IMR-90 (cell line): Measurements from ENCODE around the gene CACNA2D1. TPM values are rescaled to one million over a fixed set of nuclear protein-coding genes. Genes with fewer than 3 reads are reported as not detected.

Experiments
- ATAC-seq: fragments of 200-7000 bp; cut with Tn5 transposase; 2 replicates; pipeline ENCODE4 v1.9.1; 2020; ENCODE audit warnings: low read depth, mild to moderate bottlenecking, moderate library complexity
- BruUV-seq: library from RNA; stranded (reverse); fragments of 400-500 nt; replicated peaks from 2 replicates; lab custom pipeline; 2021; lab: Mats Ljungman, UMichigan
- CTCF ChIA-PET: fragments of 300-600 bp; formaldehyde crosslinking; extraction: SDS; loops from one replicate; lab custom pipeline; 2021; ENCODE audit warnings: antibody characterized with exemption; lab: Yijun Ruan, JAX
- POLR2A ChIA-PET: fragments of 300-600 bp; sonication (Branson Sonifier 250); formaldehyde crosslinking; loops from one replicate; lab custom pipeline; 2022; ENCODE audit warnings: antibody characterized with exemption; ENCODE audit not compliant: unreplicated experiment; lab: Charles Lee
- DNase-seq: peaks from one replicate; pipeline ENCODE4 v3.0.0; 2013
- H2AFZ ChIP-seq: replicated peaks from 2 replicates; pipeline ENCODE3; 2013; ENCODE audit warnings: low read length, mild to moderate bottlenecking; ENCODE audit not compliant: poor library complexity
- H2AK5ac ChIP-seq: 2 replicates; pipeline ENCODE4 v1.6.1; 2013; ENCODE audit warnings: low read depth, low read length, inconsistent platforms
- H2AK9ac ChIP-seq: replicated peaks from 2 replicates; pipeline ENCODE3; 2013; ENCODE audit warnings: mild to moderate bottlenecking, low read depth, low read length, moderate library complexity; ENCODE audit not compliant: poor library complexity
- H2BK120ac ChIP-seq: 2 replicates; pipeline ENCODE4 v1.6.1; 2013; ENCODE audit warnings: low read depth, low read length, inconsistent platforms
- H2BK15ac ChIP-seq: 3 replicates; pipeline ENCODE4 v1.6.1; 2013; ENCODE audit warnings: low read depth, low read length, inconsistent platforms
- H2BK20ac ChIP-seq: 2 replicates; pipeline ENCODE4 v1.6.1; 2013; ENCODE audit warnings: low read depth, mild to moderate bottlenecking, inconsistent platforms, low read length, moderate library complexity
- H2BK5ac ChIP-seq: 2 replicates; pipeline ENCODE4 v1.6.1; 2013; ENCODE audit warnings: mild to moderate bottlenecking, low read depth, low read length, inconsistent platforms; ENCODE audit not compliant: poor library complexity, severe bottlenecking
- H3K14ac ChIP-seq: replicated peaks from 2 replicates; pipeline ENCODE4 v1.6.1; 2013; ENCODE audit warnings: low read depth, low read length, inconsistent platforms
- H3K18ac ChIP-seq: 2 replicates; pipeline ENCODE4 v1.6.1; 2013; ENCODE audit warnings: low read depth, low read length, control low read depth
- H3K23ac ChIP-seq: 2 replicates; pipeline ENCODE4 v1.6.1; 2013; ENCODE audit warnings: low read depth, low read length, inconsistent platforms
- H3K27ac ChIP-seq: 2 replicates; pipeline ENCODE4 v1.5.1; 2013; ENCODE audit warnings: mild to moderate bottlenecking, control low read depth, low read length; ENCODE audit not compliant: insufficient read depth
- H3K27me3 ChIP-seq: 2 replicates; pipeline ENCODE4 v1.6.1; 2013; ENCODE audit warnings: low read length; ENCODE audit not compliant: control insufficient read depth, insufficient read depth
- H3K36me3 ChIP-seq: 2 replicates; pipeline ENCODE4 v1.6.1; 2013; ENCODE audit warnings: low read length, mixed read lengths; ENCODE audit not compliant: control insufficient read depth, insufficient read depth
- H3K4ac ChIP-seq: 2 replicates; pipeline ENCODE4 v1.6.1; 2013; ENCODE audit warnings: low read depth, low read length, inconsistent platforms
- H3K4me1 ChIP-seq: 2 replicates; pipeline ENCODE4 v1.6.1; 2013; ENCODE audit warnings: low read length, mixed read lengths; ENCODE audit not compliant: control insufficient read depth, insufficient read depth
- H3K4me2 ChIP-seq: 2 replicates; pipeline ENCODE4 v1.6.1; 2013; ENCODE audit warnings: low read depth, mild to moderate bottlenecking, control low read depth, low read length, moderate library complexity
- H3K4me3 ChIP-seq: 2 replicates; pipeline ENCODE4 v1.5.1; 2013; ENCODE audit warnings: low read depth, mild to moderate bottlenecking, control low read depth, low read length, moderate library complexity; ENCODE audit not compliant: insufficient read depth
- H3K56ac ChIP-seq: 2 replicates; pipeline ENCODE4 v1.6.1; 2013; ENCODE audit warnings: low read length, inconsistent platforms; ENCODE audit not compliant: insufficient read depth; ENCODE audit errors: extremely low read depth
- H3K79me1 ChIP-seq, 2 experiments: 2 replicates each; pipeline ENCODE4 v1.6.1; 2013; ENCODE audit warnings: low read length in 2 of 2, inconsistent platforms in 1 of 2, low read depth in 1 of 2
- H3K9ac ChIP-seq: 2 replicates; pipeline ENCODE4 v1.6.1; 2013; ENCODE audit warnings: low read depth, low read length, control low read depth
- H3K9me1 ChIP-seq: 2 replicates; pipeline ENCODE4 v1.6.1; 2013; ENCODE audit warnings: low read length, inconsistent platforms; ENCODE audit not compliant: insufficient read depth
- H3K9me3 ChIP-seq: 2 replicates; pipeline ENCODE4 v1.6.1; 2013; ENCODE audit warnings: low read length; ENCODE audit not compliant: control insufficient read depth, insufficient read depth
- H4K20me1 ChIP-seq: 2 replicates; pipeline ENCODE4 v1.6.1; 2013; ENCODE audit warnings: low read length, inconsistent platforms; ENCODE audit not compliant: insufficient read depth
- H4K5ac ChIP-seq: 2 replicates; pipeline ENCODE4 v1.6.1; 2013; ENCODE audit warnings: mild to moderate bottlenecking, low read depth, low read length, control low read depth
- H4K8ac ChIP-seq, 2 experiments: 2 replicates each; pipeline ENCODE4 v1.6.1; 2013; ENCODE audit warnings: low read depth in 2 of 2, low read length in 2 of 2, control low read depth in 1 of 2, inconsistent platforms in 1 of 2
- H4K91ac ChIP-seq: 2 replicates; pipeline ENCODE4 v1.6.1; 2013; ENCODE audit warnings: low read depth, low read length, inconsistent platforms; ENCODE audit not compliant: insufficient read depth
- BHLHE40 ChIP-seq: fragments of 150-350 bp; IDR thresholded peaks from 2 replicates; pipeline ENCODE4 v1.6.1; 2016; ENCODE audit warnings: mild to moderate bottlenecking, low read depth, low read length
- CTCF ChIP-seq: conservative IDR thresholded peaks from 2 replicates; pipeline ENCODE4 v1.5.1; 2012; ENCODE audit warnings: mild to moderate bottlenecking, low read depth, low read length, improper control_type of control experiment
- FOS ChIP-seq: fragments of 150-350 bp; IDR thresholded peaks from 2 replicates; pipeline ENCODE4 v1.6.1; 2016; ENCODE audit warnings: low read depth, low read length
- MAZ ChIP-seq: IDR thresholded peaks from 2 replicates; pipeline ENCODE4 v1.6.1; 2012; ENCODE audit warnings: low read depth, mild to moderate bottlenecking, low read length, improper control_type of control experiment, moderate library complexity, borderline replicate concordance
- MXI1 ChIP-seq: IDR thresholded peaks from 2 replicates; pipeline ENCODE4 v1.6.1; 2012; ENCODE audit warnings: low read depth, mild to moderate bottlenecking, low read length, moderate library complexity, borderline replicate concordance
- NFE2L2 ChIP-seq: fragments of 150-350 bp; IDR thresholded peaks from 2 replicates; pipeline ENCODE4 v1.6.1; 2016; ENCODE audit warnings: low read depth, mild to moderate bottlenecking, low read length
- POLR2A ChIP-seq: IDR thresholded peaks from 2 replicates; pipeline ENCODE4 v1.6.1; 2012; ENCODE audit warnings: mild to moderate bottlenecking, low read depth, low read length
- RCOR1 ChIP-seq: IDR thresholded peaks from 2 replicates; pipeline ENCODE4 v1.6.1; 2012; ENCODE audit warnings: mild to moderate bottlenecking, low read length, improper control_type of control experiment; ENCODE audit not compliant: insufficient replicate concordance
- RFX5 ChIP-seq: IDR thresholded peaks from 2 replicates; pipeline ENCODE4 v1.8.0; 2012; ENCODE audit warnings: low read depth, mild to moderate bottlenecking, low read length, moderate library complexity
- SMC3 ChIP-seq: fragments of 150-350 bp; IDR thresholded peaks from 2 replicates; pipeline ENCODE4 v1.6.1; 2016; ENCODE audit warnings: low read depth, mild to moderate bottlenecking, antibody characterized with exemption, low read length, moderate library complexity
- USF2 ChIP-seq: fragments of 150-350 bp; IDR thresholded peaks from 2 replicates; pipeline ENCODE4 v1.6.1; 2017; ENCODE audit warnings: mild to moderate bottlenecking, antibody characterized with exemption, low read length, low read depth
- WGBS, 2 experiments: methylation state at CpG; one replicate each; pipeline versions ENCODE4 v1.1.5 to v1.1.7; 2013; ENCODE audit warnings: missing lambda C conversion rate in 2 of 2; ENCODE audit not compliant: insufficient read length in 1 of 2; ENCODE audit errors: extremely low coverage in 2 of 2; 5-methylcytosine and 5-hydroxymethylcytosine counted together
- dilution Hi-C: fragments of 300-500 bp; cut with HindIII; formaldehyde crosslinking; loops from one replicate; pipeline ENCODE4 v1.14.3; 2018; ENCODE audit warnings: low sequenced_read_pairs; ENCODE audit not compliant: unreplicated experiment
- in situ Hi-C: fragments of 300-500 bp; cut with MboI; formaldehyde crosslinking; loops from 3 replicates; pipeline ENCODE4 v1.14.3; 2019; ENCODE audit warnings: low sequenced_read_pairs, inconsistent platforms, mixed read lengths
- intact Hi-C: fragments of 100-400 bp; cut with micrococcal nuclease; formaldehyde crosslinking; loops from 2 replicates; pipeline ENCODE4 v1.10.0; 2022
- polyA plus RNA-seq, 3 experiments: library from polyadenylated mRNA; depleted of rRNA; stranded (reverse); fragments of >200 nt; gene quantifications; 2 replicates each; pipeline ENCODE4 v1.2.3, GENCODE V29; 2012; ENCODE audit warnings: low replicate concordance in 1 of 3
- total RNA-seq: library from RNA; depleted of rRNA; stranded (reverse); fragments of >200 nt; gene quantifications from 2 replicates; pipeline ENCODE4 v1.2.3, GENCODE V29; 2012

Gene CACNA2D1
- total and polyA plus RNA-seq, 2 of the 4 experiments (the other 2 are of a cell fraction) = 5.8 to 21.9 TPM

DNA sequence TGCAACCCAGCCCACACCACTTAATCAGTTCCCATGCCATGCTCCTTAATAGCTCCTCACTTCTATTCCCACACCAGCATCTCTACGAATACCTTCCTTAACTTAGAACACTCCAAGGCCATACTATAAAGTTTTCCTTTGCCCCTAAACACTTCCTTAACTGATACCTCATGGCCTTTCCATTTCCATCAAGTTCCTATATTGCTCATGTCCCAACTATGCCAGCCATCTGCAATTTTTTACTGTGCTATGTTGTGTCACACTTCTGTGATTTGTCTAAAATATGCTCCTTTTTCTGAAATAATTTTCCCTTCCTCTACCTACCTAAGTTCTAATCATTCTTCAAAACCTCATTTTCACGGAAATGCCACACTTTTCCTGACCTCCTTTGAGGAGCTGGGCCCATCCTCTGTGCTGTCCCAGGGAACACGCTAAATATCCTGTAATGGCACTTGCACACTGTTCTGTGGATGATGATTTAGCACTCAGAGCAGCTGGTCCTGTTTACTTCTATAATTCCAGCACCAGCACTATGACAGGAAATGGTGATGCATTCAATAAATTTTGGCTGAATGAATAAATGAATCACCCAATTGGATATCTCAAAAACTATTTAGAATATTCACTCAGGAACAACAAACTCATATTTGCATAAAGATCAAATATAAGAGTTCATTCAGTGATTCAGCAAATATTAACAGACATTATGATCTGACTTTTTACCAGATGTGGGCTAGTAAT lies 407.3 kb downstream of the CACNA2D1 start (continued):
- no peak for TF ChIP-seq USF2
- TF ChIP-seq BHLHE40 = peak; percentile 29; the same call in 1 of the 2 replicates
- TF ChIP-seq MAZ = no peak

DNA sequence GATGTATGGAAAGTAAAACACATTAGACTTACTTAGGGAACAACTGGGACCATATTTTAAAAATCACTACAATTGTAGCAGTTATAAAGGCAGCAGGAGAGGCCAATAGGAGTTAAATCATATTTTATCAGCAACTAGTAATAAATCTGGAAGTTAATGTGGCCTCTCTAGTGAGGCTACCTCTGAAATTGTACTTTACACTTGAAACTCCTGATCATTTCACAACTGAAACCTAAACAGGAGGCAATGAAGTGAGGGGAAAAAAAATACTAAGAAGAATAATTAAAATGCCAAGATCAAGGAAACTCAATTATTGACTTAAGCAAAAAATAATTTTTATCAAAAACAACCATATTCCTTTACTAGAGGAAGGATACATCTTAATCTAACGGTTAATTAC lies 408.1 kb downstream of the CACNA2D1 start:
- no peak overlapping the region for H3K4me2 ChIP-seq
- in situ Hi-C loops = loop anchor here (25.0 kb wide), 1 partner anchor 552 kb away; no protein-coding TSS in a partner anchor
- H3K4me1 ChIP-seq = peaks cover 8% of the 10 kb centered on the region
- H3K14ac ChIP-seq = 0 out of 2 replicates have a peak overlapping the region, but pooled peaks have one; percentile 7
- no peak overlapping the region for H3K4me3 ChIP-seq
- H4K8ac ChIP-seq = peak overlapping the region; percentile 74 to 99
- H3K27me3 ChIP-seq = no peaks in the 10 kb centered on the region
- 0 out of 3 replicates have a peak overlapping the region, but pooled peaks have one; percentile 30 for H2BK15ac ChIP-seq
- no peak overlapping the region for H3K9ac ChIP-seq
- no peaks in the 10 kb centered on the region for H4K20me1 ChIP-seq
- H3K18ac ChIP-seq = peak overlapping the region; percentile 85; the same call in 1 of the 2 replicates
- no CpG with 5 or more reads among the region's 1 CpG for WGBS, 2 experiments
- H2AFZ ChIP-seq = no peak overlapping the region
- intact Hi-C loops = no loop called here
- no peak overlapping the region for H3K27ac ChIP-seq
- H2AK9ac ChIP-seq = no peak overlapping the region
- H3K56ac ChIP-seq = peak overlapping the region; percentile 50; the same call in 1 of the 2 replicates
- H3K36me3 ChIP-seq = no peaks in the 10 kb centered on the region
- dilution Hi-C loops = no loop called here
- no peak for ATAC-seq
- no peak for DNase-seq
- H2AK5ac ChIP-seq = no peak overlapping the region
- POLR2A ChIA-PET = interaction anchor here (0.5 kb wide), 1 partner anchor 310 kb away, joined by 13 read pairs; no protein-coding TSS in a partner anchor
- CTCF ChIA-PET = no interaction called here
- 0 out of 4 replicates have a peak, but pooled peaks cover 0 to 4% of the 10 kb centered on the region in 2 experiments for H3K79me1 ChIP-seq
- peak overlapping the region; percentile 98 for H2BK120ac ChIP-seq
- no peaks in the 10 kb centered on the region for H3K9me3 ChIP-seq
- peak overlapping the region; percentile 49; the same call in 1 of the 2 replicates for H4K5ac ChIP-seq
- H3K9me1 ChIP-seq = peaks cover 2% of the 10 kb centered on the region; the same call in 1 of the 2 replicates
- no peak overlapping the region for H4K91ac ChIP-seq
- H2BK20ac ChIP-seq = peak overlapping the region; percentile 80; the same call in 1 of the 2 replicates
- H3K23ac ChIP-seq = no peak overlapping the region; the same call in 1 of the 2 replicates
- H3K4ac ChIP-seq = no peak overlapping the region; the same call in 1 of the 2 replicates
- peak overlapping the region; percentile 94 for H2BK5ac ChIP-seq
- TF ChIP-seq FOS (no peak), SMC3 (no peak), CTCF (no peak), RCOR1 (no peak), POLR2A (no peak), MXI1 (no peak), NFE2L2 (no peak), RFX5 (no peak)
- no TSS peak for BruUV-seq
